T1000 (cell line): ENCODE results near the gene MBNL2.
A peak's percentile ranks its signal among the peaks of the same experiment; 100 is the strongest.

ENCODE experiments used
- DNase-seq: peaks from one replicate; lab custom pipeline; 2025; ENCODE audit warnings: mixed read lengths; lab: John Stamatoyannopoulos, UW

Gene MBNL2

DNA sequence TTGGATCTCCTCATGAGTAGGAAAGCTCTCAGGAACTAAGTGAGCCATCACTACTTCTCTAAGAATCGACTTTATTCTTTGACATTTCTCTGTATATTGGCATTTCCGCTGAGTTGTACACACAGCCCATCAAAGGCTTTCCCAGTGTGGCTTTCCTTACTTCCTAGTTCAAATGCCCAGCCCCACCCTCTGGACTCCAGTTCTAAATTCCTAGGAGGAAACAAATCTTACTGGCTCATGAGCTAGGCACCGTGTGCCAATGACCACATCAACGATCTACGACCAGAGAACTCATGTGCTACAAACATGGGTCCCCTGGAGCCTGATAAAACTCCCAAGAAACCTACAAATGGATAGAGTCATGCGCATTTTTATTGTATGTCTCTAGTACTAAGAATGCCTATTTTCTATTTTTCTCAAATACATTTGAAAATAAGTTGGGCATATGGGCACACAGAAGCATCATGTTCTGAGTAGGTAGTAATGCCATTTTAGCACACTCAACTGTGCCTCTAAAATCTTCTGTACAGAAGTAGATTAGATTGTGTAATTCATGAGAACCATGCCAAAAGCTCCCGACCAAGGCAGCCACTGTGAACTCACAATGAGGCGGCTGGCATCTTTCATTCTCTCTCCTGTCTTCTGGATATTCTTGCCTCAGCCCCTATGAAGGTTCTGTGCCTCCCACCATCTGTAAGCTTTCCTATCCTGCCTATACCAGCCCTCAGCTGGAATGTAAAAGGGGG, 201.3 kb downstream of the MBNL2 start:
- no peak for DNase-seq

GRCh38 chr13:97425590-97425989, 203.5 kb downstream of the MBNL2 start:
- no peak for DNase-seq

- DNase-seq: no peak
Observed at GRCh38 chr13:97426695-97427094, 204.6 kb downstream of the MBNL2 start.

GRCh38 chr13:97429681-97430081, 207.5 kb downstream of the MBNL2 start:
- DNase-seq: no peak

- DNase-seq: no peak
Observed at GRCh38 chr13:97430296-97430695, 208.2 kb downstream of the MBNL2 start.

DNA sequence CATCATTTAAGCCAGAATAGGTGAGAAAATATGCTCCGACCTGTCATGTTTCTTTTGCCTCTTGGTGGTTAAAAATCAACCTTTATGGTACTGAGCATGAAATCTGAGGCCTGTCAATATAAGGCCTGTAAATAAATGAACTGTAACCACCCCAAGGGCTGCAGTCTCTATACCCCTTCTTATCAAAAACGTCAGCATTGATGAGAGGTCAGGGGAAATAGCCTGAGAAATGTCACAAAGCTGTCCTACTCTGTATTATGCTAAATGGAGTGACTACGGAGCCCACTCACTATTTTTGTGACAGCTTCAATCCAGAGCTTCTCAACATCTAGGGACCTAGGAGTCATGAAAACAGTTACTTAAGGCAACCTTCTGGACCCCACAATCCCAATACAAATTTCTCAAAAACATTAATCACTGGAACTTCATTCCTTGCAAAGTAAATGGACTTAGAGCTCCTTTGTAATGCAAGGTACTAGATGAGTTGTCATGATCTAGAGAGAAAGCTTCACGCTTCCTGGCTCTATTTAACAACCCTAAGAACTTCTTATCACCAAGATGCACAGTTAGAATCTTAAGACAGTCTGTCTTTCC, 209.1 kb downstream of the MBNL2 start:
- no peak for DNase-seq

DNA sequence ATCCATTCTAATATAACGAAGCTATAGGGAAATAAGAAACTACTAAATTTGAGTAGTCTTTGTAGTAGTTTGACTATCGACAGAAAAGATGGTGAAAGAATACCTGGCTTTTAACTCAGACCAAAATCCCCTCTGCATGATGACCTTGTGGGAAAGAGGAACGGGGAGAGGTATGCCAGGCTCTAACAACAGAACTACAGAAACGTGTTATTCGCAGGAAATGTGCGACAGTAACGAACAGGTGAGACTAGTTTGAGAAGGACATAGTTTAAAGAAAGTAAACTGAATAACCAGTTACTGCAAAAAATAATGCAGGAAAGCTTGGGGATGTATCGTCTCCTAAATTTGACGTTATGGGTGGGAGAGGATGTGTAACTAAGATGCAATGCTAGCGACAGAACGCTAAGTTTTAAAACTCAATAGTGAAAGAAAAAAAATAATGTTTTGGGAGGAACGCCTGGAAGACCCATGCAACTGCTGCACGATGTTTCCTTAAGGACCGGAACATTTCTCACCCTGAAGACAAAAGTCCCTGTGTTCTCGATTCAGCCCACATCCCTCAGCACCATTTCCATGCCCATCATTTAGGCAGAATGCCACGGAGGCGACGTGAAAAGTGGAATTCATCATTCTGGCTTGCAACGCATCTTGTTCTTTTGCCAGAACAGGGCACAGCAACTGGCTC, 210.2 kb downstream of the MBNL2 start:
- DNase-seq: no peak

DNA sequence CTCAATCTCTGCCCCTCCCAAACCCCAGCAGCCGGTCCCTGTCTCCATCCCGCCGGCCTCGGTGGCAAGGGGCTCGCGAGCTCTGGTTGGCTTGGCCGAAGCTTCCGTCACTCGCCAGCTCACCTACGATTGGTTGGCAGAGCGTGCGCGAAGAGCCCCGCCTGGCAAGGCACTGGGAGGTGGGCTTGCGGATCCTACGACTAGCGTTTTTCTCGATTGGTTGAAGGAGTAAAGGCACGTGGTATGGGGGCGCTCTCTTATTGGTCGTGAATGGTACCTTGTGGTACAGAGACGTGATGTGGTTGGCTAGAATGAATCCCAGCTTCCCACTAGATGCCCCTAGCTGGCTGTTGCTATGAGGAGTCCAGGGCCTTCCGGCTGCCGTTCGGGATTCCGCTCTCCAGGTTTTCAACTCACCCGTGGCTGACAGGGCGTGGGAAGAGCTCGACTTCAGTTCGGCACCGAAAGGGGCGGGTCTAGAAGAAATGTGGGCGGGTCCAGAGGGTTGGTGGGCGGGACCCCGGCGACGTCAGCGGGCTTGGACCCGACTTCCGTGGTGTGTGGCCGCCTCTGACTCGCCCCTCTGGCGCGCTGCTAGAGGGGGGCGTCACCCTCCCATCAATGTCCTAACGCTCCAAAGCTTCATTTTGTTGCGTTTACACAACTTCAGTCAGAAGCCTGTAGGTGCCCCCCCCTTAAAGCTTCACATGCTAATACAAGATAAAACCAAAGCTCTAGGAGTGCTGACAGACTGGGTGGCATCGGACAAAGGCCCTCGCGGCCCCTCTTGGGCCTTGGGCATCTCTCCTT, 211.0 kb downstream of the MBNL2 start:
- DNase-seq: peak; percentile 98

GRCh38 chr13:97433727-97434396, 211.7 kb downstream of the MBNL2 start, which contains the start of gene RAP2A:
TSS of gene RAP2A (plus strand) at chr13:97434169. CDS start at chr13:97434471, 302 bp downstream.
- DNase-seq: peak; percentile 65

GRCh38 chr13:97434397-97435201, 212.5 kb downstream of the MBNL2 start:
- peak; percentile 2 for DNase-seq

GRCh38 chr13:97435323-97435722, 213.2 kb downstream of the MBNL2 start:
- DNase-seq: no peak

GRCh38 chr13:97435794-97436193, 213.7 kb downstream of the MBNL2 start:
- no peak for DNase-seq

DNA sequence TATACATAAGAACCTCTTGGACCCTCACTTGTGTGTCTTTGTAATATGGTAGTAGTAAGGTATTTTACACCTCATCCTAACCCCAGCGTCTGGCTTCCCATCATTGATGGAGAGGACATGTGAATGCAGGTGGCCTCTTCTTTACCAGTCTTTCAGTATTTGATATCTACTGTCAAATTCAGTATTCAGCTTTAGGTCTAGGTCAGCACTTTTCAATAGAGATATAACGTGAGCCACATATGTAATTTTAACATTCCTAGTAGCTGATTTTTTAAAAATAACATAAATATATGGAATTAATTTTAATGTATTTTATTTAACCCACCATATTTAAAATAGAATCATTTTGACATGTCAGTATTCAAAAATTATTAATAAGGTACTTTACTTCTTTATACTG, 214.7 kb downstream of the MBNL2 start:
- DNase-seq: no peak

DNA sequence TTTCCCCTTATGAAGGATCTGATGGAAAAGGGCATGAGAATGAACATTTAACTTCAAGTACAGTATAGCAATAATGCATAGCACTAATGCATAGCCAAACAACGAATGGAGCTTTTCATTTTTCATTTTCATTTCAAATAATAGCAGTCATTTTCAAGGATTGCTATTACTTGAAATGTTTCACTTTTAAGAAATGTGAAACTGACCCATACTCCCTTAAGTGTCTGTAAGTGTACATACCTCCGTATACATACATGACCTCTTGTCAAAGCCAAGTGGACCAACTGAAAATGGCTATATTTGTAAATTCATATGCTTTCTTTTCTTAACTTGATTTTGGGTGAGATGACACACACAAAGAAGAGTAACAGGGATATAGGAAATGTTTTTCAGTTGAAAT, 215.6 kb downstream of the MBNL2 start:
- no peak for DNase-seq

DNA sequence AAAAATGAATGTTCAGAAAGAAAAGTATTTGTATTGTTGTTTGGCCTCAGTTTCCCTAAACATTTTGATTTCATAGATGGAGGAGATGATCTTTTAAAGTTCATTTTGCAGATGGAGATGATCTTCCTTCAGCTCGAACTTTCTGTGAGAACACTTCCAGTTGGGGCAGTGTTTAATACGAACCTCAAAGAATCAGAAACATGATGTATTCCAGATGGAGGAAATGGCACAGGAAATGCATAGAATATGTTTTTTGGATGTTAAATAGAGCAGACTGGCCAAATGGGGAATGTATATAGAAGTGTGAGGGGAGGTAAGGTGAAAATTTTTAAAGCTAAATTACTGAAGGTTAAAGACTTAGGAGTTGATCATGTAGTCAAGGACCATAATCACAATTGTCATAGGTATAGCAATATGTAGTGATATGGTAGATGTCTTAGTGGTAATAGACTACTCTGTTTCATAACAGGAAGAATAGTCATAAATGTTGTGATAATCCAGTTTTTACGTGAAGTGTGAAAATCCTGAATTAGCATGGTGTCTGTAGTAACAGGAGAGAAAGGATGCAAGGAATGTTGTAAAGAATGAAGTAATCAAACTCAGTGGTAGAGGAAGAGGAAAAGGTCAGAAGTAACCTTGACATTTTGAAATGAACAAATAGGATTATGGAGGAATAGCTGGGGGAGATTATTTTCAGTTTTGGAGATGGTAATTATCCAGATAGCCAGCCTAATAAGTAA, 216.9 kb downstream of the MBNL2 start:
- DNase-seq: no peak

- DNase-seq: no peak
Observed at GRCh38 chr13:97440598-97441170, 218.6 kb downstream of the MBNL2 start.

- DNase-seq: no peak
Observed at GRCh38 chr13:97441368-97441767, 219.2 kb downstream of the MBNL2 start.
